PC-9 (cell line): ENCODE data around the gene OR6J1. TPM values are rescaled to one million over a fixed set of nuclear protein-coding genes. Genes with fewer than 3 reads are reported as not detected.

Experiments used
- BruUV-seq: library from RNA; stranded (reverse); fragments of 400-500 nt; replicated peaks from 2 replicates; lab custom pipeline; 2021; lab: Mats Ljungman, UMichigan
- CTCF ChIA-PET: fragments of 300-600 bp; sonication (Branson Sonifier 250); formaldehyde crosslinking; loops from one replicate; lab custom pipeline; 2022; ENCODE audit warnings: antibody characterized with exemption; lab: Charles Lee
- POLR2A ChIA-PET: fragments of 300-600 bp; sonication (Branson Sonifier 250); formaldehyde crosslinking; loops from one replicate; lab custom pipeline; 2022; ENCODE audit warnings: antibody characterized with exemption; ENCODE audit not compliant: unreplicated experiment; lab: Charles Lee
- DNase-seq, 2 experiments: peaks; one replicate each; pipeline versions ENCODE4 v3.0.0 to v3.0.0-alpha.2; 2015 to 2022; ENCODE audit warnings: mixed read lengths in 1 of 2
- H2AFZ ChIP-seq: fragments of 200-600 bp; sonication (generic); 2 replicates; pipeline ENCODE4 v1.8.1; 2017; ENCODE audit warnings: antibody characterized with exemption
- H3F3A ChIP-seq: fragments of 200-600 bp; sonication (generic); 2 replicates; pipeline ENCODE4 v1.8.1; 2017; ENCODE audit warnings: antibody characterized with exemption, mild to moderate bottlenecking, low read depth; ENCODE audit not compliant: insufficient read depth
- H3K27ac ChIP-seq: fragments of 200-600 bp; sonication (generic); 2 replicates; pipeline ENCODE4 v1.6.1; 2016; ENCODE audit warnings: mixed run types
- H3K27me3 ChIP-seq: fragments of 200-600 bp; sonication (generic); 2 replicates; pipeline ENCODE4 v1.6.1; 2016; ENCODE audit warnings: low read depth, mixed run types; ENCODE audit not compliant: insufficient read depth
- H3K36me3 ChIP-seq: fragments of 200-600 bp; sonication (generic); 2 replicates; pipeline ENCODE4 v1.6.1; 2016; ENCODE audit warnings: low read depth, mixed run types
- H3K4me1 ChIP-seq: fragments of 200-600 bp; sonication (generic); replicated peaks from 2 replicates; pipeline ENCODE4 v1.6.1; 2016; ENCODE audit warnings: mixed run types; ENCODE audit not compliant: insufficient read depth
- H3K4me2 ChIP-seq: fragments of 200-600 bp; sonication (generic); 2 replicates; pipeline ENCODE4 v1.6.1; 2017; ENCODE audit warnings: mixed run types
- H3K4me3 ChIP-seq: fragments of 200-600 bp; sonication (generic); 2 replicates; pipeline ENCODE4 v1.6.1; 2016; ENCODE audit warnings: mixed run types
- H3K79me2 ChIP-seq: fragments of 200-600 bp; sonication (generic); 2 replicates; pipeline ENCODE4 v1.6.1; 2017; ENCODE audit warnings: low read depth, mixed run types
- H3K9me2 ChIP-seq: fragments of 200-600 bp; sonication (generic); 2 replicates; pipeline ENCODE4 v1.8.1; 2017; ENCODE audit warnings: mild to moderate bottlenecking; ENCODE audit not compliant: insufficient read depth
- H3K9me3 ChIP-seq: fragments of 200-600 bp; sonication (generic); 2 replicates; pipeline ENCODE4 v1.8.1; 2016; ENCODE audit warnings: low read depth; ENCODE audit not compliant: insufficient read depth
- H4K20me1 ChIP-seq: fragments of 200-600 bp; sonication (generic); 2 replicates; pipeline ENCODE4 v1.8.1; 2017; ENCODE audit not compliant: insufficient read depth
- EZH2 ChIP-seq: fragments of 200-600 bp; sonication (generic); IDR thresholded peaks from 2 replicates; pipeline ENCODE4 v1.8.0; 2017; ENCODE audit warnings: antibody characterized with exemption, low read depth
- intact Hi-C: fragments of 100-400 bp; cut with micrococcal nuclease; formaldehyde crosslinking; loops from one replicate; pipeline ENCODE4 v1.10.0; 2022; ENCODE audit not compliant: unreplicated experiment
- total RNA-seq: library from RNA; stranded (reverse); gene quantifications from 2 replicates; pipeline ENCODE4 v1.2.3, GENCODE V29; 2021
- TF ChIP-seq, protein P1 (sequence below): fragments of 200-600 bp; sonication (generic); conservative IDR thresholded peaks from 2 replicates; pipeline ENCODE4 v1.6.1; 2017; ENCODE audit warnings: mixed run types, antibody characterized with exemption, mild to moderate bottlenecking, moderate library complexity

The OR6J1 gene
- total RNA-seq, 1 experiment from 2014 or later, result 0.11 TPM

GRCh38 chr14:22634233-22634900 is 9.8 kb downstream of the OR6J1 start:
- POLR2A ChIA-PET, result no interaction called here

DNA sequence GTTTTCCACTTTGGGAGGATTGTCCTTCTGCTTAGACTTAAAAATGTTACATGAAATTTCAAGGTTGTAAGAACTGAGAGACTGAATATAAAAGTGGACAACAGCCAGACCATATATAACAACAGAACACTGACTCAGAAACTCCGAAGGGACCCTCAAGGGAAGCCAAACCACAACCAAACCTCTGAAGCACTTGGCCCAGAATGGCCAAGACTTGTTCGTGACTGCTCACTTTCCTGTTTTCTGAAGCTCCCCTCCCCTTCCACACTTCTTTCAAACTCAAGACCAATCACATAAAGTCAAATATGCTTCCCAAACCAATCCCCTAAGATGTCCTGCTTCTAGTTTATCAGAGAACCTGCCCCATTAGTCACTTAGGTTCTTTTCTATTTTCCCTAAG is 13.7 kb downstream of the OR6J1 start:
- CTCF ChIA-PET, result no interaction called here
- no peak overlapping the region for H3K4me2 ChIP-seq
- H3K27ac ChIP-seq, result no peak overlapping the region
- H3K79me2 ChIP-seq, result no peaks in the 10 kb centered on the region
- no peaks in the 10 kb centered on the region for H3K9me2 ChIP-seq
- no peaks in the 10 kb centered on the region for H3K27me3 ChIP-seq
- H3K36me3 ChIP-seq, result no peaks in the 10 kb centered on the region
- TF ChIP-seq EZH2, result no peak
- TF ChIP-seq, protein P1, sequence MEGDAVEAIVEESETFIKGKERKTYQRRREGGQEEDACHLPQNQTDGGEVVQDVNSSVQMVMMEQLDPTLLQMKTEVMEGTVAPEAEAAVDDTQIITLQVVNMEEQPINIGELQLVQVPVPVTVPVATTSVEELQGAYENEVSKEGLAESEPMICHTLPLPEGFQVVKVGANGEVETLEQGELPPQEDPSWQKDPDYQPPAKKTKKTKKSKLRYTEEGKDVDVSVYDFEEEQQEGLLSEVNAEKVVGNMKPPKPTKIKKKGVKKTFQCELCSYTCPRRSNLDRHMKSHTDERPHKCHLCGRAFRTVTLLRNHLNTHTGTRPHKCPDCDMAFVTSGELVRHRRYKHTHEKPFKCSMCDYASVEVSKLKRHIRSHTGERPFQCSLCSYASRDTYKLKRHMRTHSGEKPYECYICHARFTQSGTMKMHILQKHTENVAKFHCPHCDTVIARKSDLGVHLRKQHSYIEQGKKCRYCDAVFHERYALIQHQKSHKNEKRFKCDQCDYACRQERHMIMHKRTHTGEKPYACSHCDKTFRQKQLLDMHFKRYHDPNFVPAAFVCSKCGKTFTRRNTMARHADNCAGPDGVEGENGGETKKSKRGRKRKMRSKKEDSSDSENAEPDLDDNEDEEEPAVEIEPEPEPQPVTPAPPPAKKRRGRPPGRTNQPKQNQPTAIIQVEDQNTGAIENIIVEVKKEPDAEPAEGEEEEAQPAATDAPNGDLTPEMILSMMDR, result no peak
- intact Hi-C loops, result no loop called here
- H3K4me1 ChIP-seq, result no peaks in the 10 kb centered on the region
- POLR2A ChIA-PET, result no interaction called here
- H3K9me3 ChIP-seq, result no peaks in the 10 kb centered on the region
- BruUV-seq, result no TSS peak
- no peaks in the 10 kb centered on the region for H3F3A ChIP-seq
- H2AFZ ChIP-seq, result no peak overlapping the region
- no peaks in the 10 kb centered on the region for H4K20me1 ChIP-seq
- no peak overlapping the region for H3K4me3 ChIP-seq
- DNase-seq, result no peak

More at GRCh38 chr14:22634233-22634900, 9.8 kb downstream of the OR6J1 start:
- H3K9me2 ChIP-seq, result no peaks in the 10 kb centered on the region
- H3K4me3 ChIP-seq, result no peak overlapping the region
- H3K36me3 ChIP-seq, result no peaks in the 10 kb centered on the region
- H3K79me2 ChIP-seq, result no peaks in the 10 kb centered on the region
- CTCF ChIA-PET, result no interaction called here
- TF ChIP-seq, protein P1, result no peak
- no peak for TF ChIP-seq EZH2
- BruUV-seq, result no TSS peak
- no peak overlapping the region for H2AFZ ChIP-seq
- no peak overlapping the region for H3K27ac ChIP-seq
- no peak for DNase-seq
- no peaks in the 10 kb centered on the region for H3K27me3 ChIP-seq
- H4K20me1 ChIP-seq, result no peaks in the 10 kb centered on the region
- H3K9me3 ChIP-seq, result no peaks in the 10 kb centered on the region
- intact Hi-C loops, result no loop called here
- no peaks in the 10 kb centered on the region for H3F3A ChIP-seq
- H3K4me2 ChIP-seq, result no peak overlapping the region
- no peaks in the 10 kb centered on the region for H3K4me1 ChIP-seq

DNA sequence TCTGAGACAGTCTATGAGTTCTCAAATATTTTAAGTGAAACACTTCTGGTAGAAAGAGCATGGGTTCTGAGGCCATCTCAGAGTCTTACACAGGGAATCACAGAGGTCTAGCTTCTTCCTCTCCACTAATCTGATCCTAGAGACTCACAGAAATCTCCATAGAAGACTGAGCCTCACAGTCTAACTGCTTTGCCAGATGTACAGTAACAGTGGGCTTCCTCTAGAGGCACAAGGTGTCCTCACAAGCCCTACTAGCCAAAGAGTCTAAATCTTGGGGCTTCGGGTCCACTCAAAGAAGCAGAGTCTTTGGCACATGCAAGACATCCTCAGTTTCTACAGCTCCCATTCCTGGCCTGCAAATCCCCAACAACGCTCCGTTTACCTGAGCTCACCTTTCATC is 14.1 kb downstream of the OR6J1 start:
- H3K36me3 ChIP-seq, result no peaks in the 10 kb centered on the region
- H3K9me2 ChIP-seq, result no peaks in the 10 kb centered on the region
- no peak for TF ChIP-seq EZH2
- TF ChIP-seq, protein P1, result no peak
- H3K79me2 ChIP-seq, result no peaks in the 10 kb centered on the region
- H3K4me2 ChIP-seq, result no peak overlapping the region
- no peak overlapping the region for H2AFZ ChIP-seq
- H3K27ac ChIP-seq, result no peak overlapping the region
- H3K4me3 ChIP-seq, result no peak overlapping the region
- H3K4me1 ChIP-seq, result no peaks in the 10 kb centered on the region
- POLR2A ChIA-PET, result no interaction called here
- no TSS peak for BruUV-seq
- no peaks in the 10 kb centered on the region for H4K20me1 ChIP-seq
- CTCF ChIA-PET, result no interaction called here
- no peaks in the 10 kb centered on the region for H3K9me3 ChIP-seq
- no peak for DNase-seq
- H3F3A ChIP-seq, result no peaks in the 10 kb centered on the region
- H3K27me3 ChIP-seq, result no peaks in the 10 kb centered on the region
- intact Hi-C loops, result no loop called here
